K562 (cell line): Measurements from ENCODE around the gene CRADD. TPM values are rescaled to one million over a fixed set of nuclear protein-coding genes. Genes with fewer than 3 reads are reported as not detected.
A peak's percentile ranks its signal among the peaks of the same experiment; 100 is the strongest.

Experiments
- EP400 ChIP-seq: fragments of 450-650 bp; IDR thresholded peaks from 2 replicates; pipeline ENCODE4 v1.6.1; 2017; ENCODE audit warnings: antibody characterized with exemption, mild to moderate bottlenecking, moderate library complexity
- JUND ChIP-seq, 2 experiments: IDR thresholded peaks; 2 replicates in 1 of 2; 3 replicates in 1 of 2; pipeline ENCODE4 v1.6.1; 2011; ENCODE audit warnings: borderline replicate concordance in 2 of 2, low read depth in 2 of 2, low read length in 2 of 2, improper control_type of control experiment in 1 of 2, missing biosample characterization in 1 of 2, missing genetic modification characterization in 1 of 2, missing genetic modification reagents in 1 of 2
- KLF6 ChIP-seq: fragments of 250-450 bp; sonication (Bioruptor Pico); IDR thresholded peaks from 2 replicates; pipeline ENCODE4 v1.4.0; 2020; ENCODE audit warnings: mild to moderate bottlenecking, moderate library complexity, borderline replicate concordance
- MAFF ChIP-seq: IDR thresholded peaks from 2 replicates; pipeline ENCODE4 v1.6.1; 2012; ENCODE audit warnings: low read length, improper control_type of control experiment
- MYBL2 ChIP-seq, 2 experiments: fragments of 450-650 bp in 1 of 2; sonication (generic) in 1 of 2; formaldehyde crosslinking in 1 of 2; IDR thresholded peaks; 2 replicates each; pipeline versions ENCODE4 v1.6.1 to v1.8.1; 2017 to 2022; ENCODE audit warnings: borderline replicate concordance in 1 of 2, inconsistent platforms in 1 of 2, low read depth in 1 of 2, mild to moderate bottlenecking in 1 of 2, missing genetic modification reagents in 1 of 2, moderate library complexity in 1 of 2
- MYNN ChIP-seq, 2 experiments: sonication (generic); formaldehyde crosslinking in 1 of 2; IDR thresholded peaks; 2 replicates each; pipeline versions ENCODE4 v1.5.0 to v1.6.1; 2016 to 2020; ENCODE audit warnings: antibody characterized with exemption in 1 of 2, missing genetic modification reagents in 1 of 2
- NRF1 ChIP-seq, 2 experiments: fragments of 450-650 bp; IDR thresholded peaks in 1 of 2; conservative IDR thresholded peaks in 1 of 2; 2 replicates each; pipeline ENCODE4 v1.6.1; 2014; ENCODE audit warnings: mild to moderate bottlenecking in 2 of 2
- PKNOX1 ChIP-seq: fragments of 450-650 bp; IDR thresholded peaks from 2 replicates; pipeline ENCODE4 v1.6.1; 2016
- SMARCA5 ChIP-seq: fragments of 450-650 bp; IDR thresholded peaks from 2 replicates; pipeline ENCODE4 v1.6.1; 2016
- SP1 ChIP-seq: sonication (generic); formaldehyde crosslinking; IDR thresholded peaks from 2 replicates; pipeline ENCODE4 v1.8.1; 2022; ENCODE audit warnings: mild to moderate bottlenecking, missing genetic modification reagents
- SRSF7 ChIP-seq: fragments of 200-400 bp; formaldehyde crosslinking; optimal IDR thresholded peaks from 2 replicates; pipeline ENCODE3; 2017; ENCODE audit warnings: mild to moderate bottlenecking, low read depth, low read length
- TCF15 ChIP-seq: fragments of 250-450 bp; sonication (Bioruptor Pico); IDR thresholded peaks from 2 replicates; pipeline ENCODE4 v1.8.0; 2022; ENCODE audit warnings: moderate library complexity, mild to moderate bottlenecking, inconsistent platforms
- TEAD4 ChIP-seq, 2 experiments: sonication (generic) in 1 of 2; formaldehyde crosslinking in 1 of 2; IDR thresholded peaks; 2 replicates each; pipeline versions ENCODE4 v1.6.1 to v1.8.0; 2012 to 2022; ENCODE audit warnings: borderline replicate concordance in 1 of 2, inconsistent platforms in 1 of 2, low read length in 1 of 2, mild to moderate bottlenecking in 1 of 2, missing genetic modification reagents in 1 of 2
- ZNF143 ChIP-seq: sonication (generic); formaldehyde crosslinking; IDR thresholded peaks from 2 replicates; pipeline ENCODE4 v1.9.0; 2022; ENCODE audit warnings: mild to moderate bottlenecking, missing genetic modification reagents
- ZNF318 ChIP-seq, 2 experiments: fragments of 450-650 bp; IDR thresholded peaks; 2 replicates each; pipeline ENCODE4 v1.6.1; 2016; ENCODE audit warnings: mild to moderate bottlenecking in 2 of 2, borderline replicate concordance in 1 of 2, low read depth in 1 of 2, moderate library complexity in 1 of 2
- ZNF766 ChIP-seq: fragments of 200-800 bp; sonication (Bioruptor generic); conservative IDR thresholded peaks from 2 replicates; pipeline ENCODE4 v1.6.1; 2016; ENCODE audit warnings: missing genetic modification characterization, missing compliant biosample characterization
- polyA plus RNA-seq, 8 experiments: library from polyadenylated mRNA; depleted of rRNA in 4 of 8; stranded (reverse) in 5 of 8; unstranded in 3 of 8; fragments of >200 nt; fragmentation: Nextera tagmentation in 2 of 8; fragmentation: Illumina TruSeq in 1 of 8; extraction: Ambion mirVana in 2 of 8; extraction: Trizol in 1 of 8; gene quantifications; 2 replicates each; pipeline versions ENCODE4 v1.2.1 to v1.2.3, GENCODE V29; 2011 to 2014; ENCODE audit warnings: inconsistent platforms in 1 of 8, missing spikeins in 1 of 8
- total RNA-seq, 7 experiments: library from RNA; depleted of rRNA in 6 of 7; stranded (reverse); fragments of >200 nt in 6 of 7; fragmentation: Illumina TruSeq in 2 of 7; extraction: Trizol in 2 of 7; gene quantifications; 2 replicates each; pipeline versions ENCODE4 v1.2.1 to v1.2.3, GENCODE V29; 2011 to 2021; ENCODE audit warnings: low replicate concordance in 1 of 7

CRADD gene
- total and polyA plus RNA-seq, 9 of the 15 experiments (the other 6 are each of a cell fraction or from before 2014, with no cell fraction given), result 20.5 to 41.1 (median 25.9) TPM

GRCh38 chr12:93912086-93912733 lies 235.0 kb downstream of the CRADD start (continued):
- TF ChIP-seq MYBL2 (IDR thresholded peaks at IDR 0.05; ENCODE audit: low read depth), result 0 out of 2 replicates have a peak, but pooled peaks have one; percentile 33
- TF ChIP-seq MYBL2 (CRISPR knock-in tag; IDR thresholded peaks at IDR 0.05; ENCODE audit: borderline replicate concordance), result no peak
- TF ChIP-seq KLF6, result peak; percentile 89; the same call in 1 of the 2 replicates
- peak in 1 of 2 experiments; percentile 24; a peak in 1 of 4 replicates for TF ChIP-seq NRF1 (conservative IDR thresholded peaks at IDR 0.05 in 1 of 2, IDR thresholded peaks at IDR 0.05 in 1 of 2)
- TF ChIP-seq ZNF143 (CRISPR knock-in tag), result no peak
- TF ChIP-seq SMARCA5, result peak; percentile 81; the same call in 1 of the 2 replicates
- TF ChIP-seq ZNF766 (CRISPR knock-in tag), result peak; percentile 43; the same call in 1 of the 2 replicates
- no peak for TF ChIP-seq MYNN (IDR thresholded peaks at IDR 0.05)
- no peak for TF ChIP-seq MYNN (CRISPR knock-in tag; IDR thresholded peaks at IDR 0.05)
- no peak for TF ChIP-seq SRSF7
- peak; percentile 54; the same call in 1 of the 2 replicates for TF ChIP-seq TEAD4 (IDR thresholded peaks at IDR 0.05; ENCODE audit: low read length)
- no peak for TF ChIP-seq TEAD4 (CRISPR knock-in tag; IDR thresholded peaks at IDR 0.05; ENCODE audit: borderline replicate concordance)
- peak; percentile 60; the same call in 1 of the 2 replicates for TF ChIP-seq EP400
- TF ChIP-seq TCF15 (CRISPR knock-in tag), result peak; percentile 61; the same call in 1 of the 2 replicates
- TF ChIP-seq ZNF318 (IDR thresholded peaks at IDR 0.05; ENCODE audit: borderline replicate concordance in 1 of 2, low read depth in 1 of 2), result peak; percentile 18 to 39; a peak in 1 of 4 replicates
- TF ChIP-seq SP1 (CRISPR knock-in tag), result peak; percentile 61
- TF ChIP-seq JUND (IDR thresholded peaks at IDR 0.05; ENCODE audit: borderline replicate concordance, low read depth, low read length), result peak; percentile 87
- peak; percentile 89; the same call in 2 of the 3 replicates for TF ChIP-seq JUND (tag; IDR thresholded peaks at IDR 0.05; ENCODE audit: borderline replicate concordance, low read depth, low read length)
- 0 out of 2 replicates have a peak, but pooled peaks have one; percentile 28 for TF ChIP-seq PKNOX1
- TF ChIP-seq MAFF, result no peak
